NOMO-1 treated with dmso at 0.1 percent for 144 hours (cell line): Measurements from ENCODE around the gene BIRC7.
A peak's percentile ranks its signal among the peaks of the same experiment; 100 is the strongest.

Experiments
- DNase-seq: peaks from one replicate; lab custom pipeline; 2025; ENCODE audit not compliant: unreplicated experiment; lab: John Stamatoyannopoulos, UW

The BIRC7 gene

DNA sequence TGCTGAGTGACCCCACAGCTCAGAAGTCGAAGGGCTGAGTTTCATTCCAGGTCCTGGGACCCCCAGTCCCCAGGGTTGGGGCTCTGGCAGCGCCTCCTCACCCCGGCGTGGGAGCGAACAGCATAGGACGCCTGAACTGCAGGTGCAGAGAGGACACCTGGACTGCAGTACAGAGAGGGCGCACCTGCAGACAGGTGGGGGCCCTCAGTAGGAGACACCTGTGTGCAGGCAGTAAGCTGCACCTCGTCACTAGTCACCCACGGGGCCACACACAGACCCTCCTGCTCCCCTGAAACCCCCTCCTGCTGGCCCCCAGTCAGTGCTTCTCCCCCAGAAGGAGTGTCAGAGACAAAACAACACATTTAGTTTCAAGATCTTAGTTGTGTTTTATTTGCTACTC is 27.1 kb downstream of the BIRC7 start:
- DNase-seq, result no peak

GRCh38 chr20:63264000-63264399 is 28.3 kb downstream of the BIRC7 start:
- no peak for DNase-seq

DNA sequence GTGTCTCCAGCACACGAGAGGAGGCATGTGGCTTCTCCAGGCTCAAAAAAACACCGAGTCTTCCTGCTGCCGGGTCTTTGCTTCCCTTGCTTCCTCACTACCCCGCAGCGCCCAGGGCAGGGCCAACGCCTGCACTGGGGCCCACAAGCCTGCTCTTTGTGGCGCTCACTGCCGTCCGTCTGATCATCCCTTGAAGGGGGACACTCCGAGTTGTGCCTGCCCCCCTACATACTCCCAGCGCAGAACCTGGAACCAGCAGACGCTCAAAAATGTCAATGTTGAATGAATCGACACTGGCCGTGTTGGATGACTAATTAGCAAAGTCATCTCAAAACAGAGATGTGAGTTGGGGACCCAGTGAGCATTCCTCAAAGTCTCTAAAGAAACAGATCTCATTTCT is 28.8 kb downstream of the BIRC7 start:
- DNase-seq, result no peak

GRCh38 chr20:63265891-63266515 is 30.3 kb downstream of the BIRC7 start:
- DNase-seq, result no peak

- DNase-seq, result no peak
These were observed 32.0 kb downstream of the BIRC7 start for GRCh38 chr20:63267691-63268090.

DNA sequence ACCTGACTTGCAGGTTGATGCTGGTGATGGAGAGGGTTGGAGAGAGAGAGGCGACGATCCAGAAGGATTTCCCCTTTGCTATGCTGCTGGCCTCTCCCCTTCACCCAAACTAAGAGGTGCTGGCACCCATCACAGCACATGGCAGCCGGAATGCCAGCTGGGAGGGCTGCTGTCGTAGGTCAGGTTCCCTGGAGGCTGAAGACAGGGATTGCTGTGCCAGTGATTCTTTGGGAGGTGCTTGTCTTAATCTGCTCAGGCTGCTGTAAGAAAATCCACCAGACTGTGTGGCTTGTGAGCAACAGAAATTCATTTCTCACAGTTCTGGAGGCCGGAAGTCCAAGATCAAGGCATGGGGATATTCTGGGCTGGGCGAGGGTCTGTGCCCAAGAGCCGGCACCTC is 32.6 kb downstream of the BIRC7 start:
- no peak for DNase-seq

- DNase-seq, result no peak
These were observed 33.1 kb downstream of the BIRC7 start for GRCh38 chr20:63268671-63269439.

GRCh38 chr20:63269724-63270123 is 34.0 kb downstream of the BIRC7 start:
- no peak for DNase-seq

DNA sequence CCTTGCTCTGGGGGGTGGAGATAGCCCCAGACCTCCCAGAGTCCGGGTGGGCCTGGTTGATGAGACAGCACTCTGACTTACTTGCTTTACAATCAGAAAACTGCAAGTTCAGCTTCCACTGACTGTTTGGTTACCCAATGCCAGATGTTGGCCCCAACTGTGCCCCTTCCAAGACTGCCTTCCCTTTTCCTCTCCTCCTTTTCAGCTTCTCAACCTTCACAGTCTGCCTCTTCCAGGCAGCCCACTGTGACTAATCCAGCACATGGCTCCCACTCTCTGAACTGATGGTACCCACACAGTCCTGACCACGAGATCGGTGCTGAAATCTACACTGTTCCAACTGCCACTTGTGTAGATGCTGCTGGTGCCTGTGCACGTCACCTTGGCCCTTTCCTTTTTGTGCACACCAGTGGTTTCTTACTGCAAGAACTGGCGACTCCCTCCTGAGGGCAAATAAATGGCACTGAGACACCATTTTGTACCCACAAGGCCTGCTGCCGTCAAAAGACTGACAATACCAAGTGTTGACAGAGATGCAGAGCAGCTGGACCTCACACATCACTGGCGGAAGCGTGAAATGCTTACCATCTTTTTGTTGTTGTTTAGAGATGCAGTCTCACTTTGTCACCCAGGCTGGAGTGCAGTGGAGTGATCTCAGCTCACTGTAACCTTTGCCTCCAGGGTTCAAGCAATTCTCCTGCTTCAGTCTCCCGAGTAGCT is 35.1 kb downstream of the BIRC7 start:
- DNase-seq, result no peak

DNA sequence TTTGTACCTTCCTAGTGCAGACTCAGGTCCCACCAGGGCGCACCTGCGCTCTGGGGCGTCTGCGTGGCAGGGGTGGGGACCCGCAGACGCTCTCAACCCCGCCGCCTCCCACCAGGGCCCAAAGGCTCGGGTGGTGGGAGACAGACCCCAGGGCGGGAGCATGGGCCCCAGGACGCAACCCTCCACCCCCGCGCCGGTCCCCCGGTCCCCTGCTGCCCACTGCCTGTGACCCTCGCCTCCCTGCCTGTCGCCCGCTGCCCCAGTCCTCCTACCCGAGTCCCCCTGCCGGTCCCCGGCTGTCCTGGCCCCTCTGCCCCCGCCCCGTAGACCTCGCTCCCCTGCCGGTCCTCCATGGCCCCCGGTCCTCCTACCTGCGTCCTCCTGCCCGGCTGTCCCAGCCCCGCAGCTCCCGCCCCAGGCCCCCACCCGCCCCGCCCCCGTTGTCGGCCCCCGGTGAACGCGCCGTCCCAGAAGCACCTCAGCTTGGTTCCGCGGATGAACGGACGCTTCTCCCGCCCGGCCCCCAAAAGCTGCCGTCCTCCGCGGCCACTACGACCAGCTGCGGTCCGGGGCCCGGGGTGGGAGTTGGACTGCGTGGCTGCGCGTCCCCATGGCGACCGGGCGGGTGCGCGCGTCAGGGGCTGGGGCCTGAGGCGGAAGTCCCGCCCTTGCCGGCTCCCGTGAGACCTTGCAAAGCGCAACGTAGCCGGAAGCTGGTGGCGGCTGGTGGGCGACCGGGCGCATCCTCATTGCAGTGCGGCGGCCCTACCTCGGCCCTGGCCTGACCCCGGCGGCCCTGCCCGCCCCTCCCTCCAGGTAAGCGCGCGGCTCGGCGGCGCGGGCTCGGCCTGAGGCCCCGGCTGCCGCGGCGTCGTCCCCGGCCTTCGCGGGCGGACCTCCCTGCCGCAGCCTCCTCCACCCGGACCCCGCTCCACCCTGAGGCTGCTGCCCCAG is 36.7 kb downstream of the BIRC7 start, which contains the start of gene ARFGAP1:
Gene ARFGAP1, plus strand, starts transcription at position 709 of the 954 bp plus-strand sequence. CDS start 2,768 bp downstream, outside the sequence.
- DNase-seq, result peak; percentile 85

- DNase-seq, result no peak
These were observed 37.4 kb downstream of the BIRC7 start for GRCh38 chr20:63273059-63273579.

DNA sequence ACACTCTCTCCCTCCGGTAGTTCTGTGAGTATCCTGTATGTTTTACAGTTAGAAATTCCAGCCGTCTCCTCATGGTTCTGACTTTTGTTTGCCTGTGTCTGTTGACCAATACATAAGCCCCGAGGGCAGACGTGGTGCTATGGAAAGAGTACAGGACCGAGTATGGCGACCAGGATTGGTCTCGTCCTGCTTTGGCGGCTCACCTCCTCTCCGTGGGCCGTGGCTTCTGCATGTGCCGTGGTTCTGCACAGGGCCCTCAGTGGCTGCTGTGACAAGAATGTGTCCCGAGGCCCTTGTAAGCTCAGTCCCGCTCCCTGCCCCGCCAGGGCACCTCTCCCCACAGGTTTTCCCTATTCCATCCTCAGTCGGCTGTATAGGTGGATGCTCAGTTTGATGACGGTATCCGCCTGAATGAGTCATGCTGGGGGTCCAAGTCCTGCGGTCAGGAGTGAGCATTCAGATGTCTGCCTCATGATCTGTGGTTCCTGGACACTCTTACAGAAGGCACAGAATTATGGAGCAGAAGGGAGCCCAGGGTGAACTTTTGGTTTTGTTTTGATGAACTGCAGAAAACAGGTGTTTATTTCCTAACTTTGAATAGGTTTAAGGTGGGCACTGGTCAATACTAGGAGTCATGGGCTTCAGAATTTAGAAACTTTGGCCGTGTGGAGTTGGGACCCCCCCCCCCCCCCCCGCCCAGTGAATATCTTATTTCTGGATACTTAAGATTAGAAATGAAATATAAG is 38.1 kb downstream of the BIRC7 start:
- no peak for DNase-seq

GRCh38 chr20:63274381-63275228 is 38.9 kb downstream of the BIRC7 start:
- DNase-seq, result no peak

DNA sequence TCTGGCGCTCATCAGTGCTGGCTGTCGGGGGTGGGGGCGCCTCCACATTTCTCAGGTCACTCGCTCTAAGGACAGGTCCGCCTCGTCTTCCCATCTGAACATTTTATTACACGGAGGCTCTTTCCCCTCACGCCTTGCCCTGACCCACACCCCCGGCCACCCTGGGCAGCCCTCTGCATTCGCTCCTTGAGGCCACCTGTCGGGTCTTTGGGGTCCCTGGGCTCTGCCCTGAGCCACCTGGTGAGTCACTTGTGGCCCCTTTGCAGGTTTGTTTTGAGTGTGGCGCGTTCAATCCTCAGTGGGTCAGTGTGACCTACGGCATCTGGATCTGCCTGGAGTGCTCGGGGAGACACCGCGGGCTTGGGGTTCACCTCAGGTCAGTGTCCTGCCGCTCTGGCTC is 40.1 kb downstream of the BIRC7 start:
- no peak for DNase-seq

DNA sequence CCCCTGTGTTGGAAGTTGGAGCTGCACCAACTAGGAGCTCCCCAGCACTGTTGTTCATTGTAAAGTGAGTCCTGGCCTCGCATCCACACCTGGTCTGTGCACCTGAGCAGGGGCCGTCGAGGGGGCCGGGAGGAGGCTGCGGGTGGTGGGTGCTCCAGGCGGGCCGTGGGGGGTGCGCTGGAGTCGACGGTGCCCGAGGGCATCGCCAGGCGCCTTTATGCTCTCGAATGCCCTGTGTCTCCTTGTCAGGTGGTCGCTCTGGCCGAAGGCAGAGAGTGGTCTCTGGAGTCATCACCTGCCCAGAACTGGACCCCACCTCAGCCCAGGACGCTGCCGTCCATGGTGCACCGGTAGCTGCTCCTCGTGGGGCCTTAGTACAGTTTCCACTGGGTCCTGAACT is 41.3 kb downstream of the BIRC7 start:
- no peak for DNase-seq

- DNase-seq, result no peak
These were observed 42.0 kb downstream of the BIRC7 start for GRCh38 chr20:63277466-63278272.

DNA sequence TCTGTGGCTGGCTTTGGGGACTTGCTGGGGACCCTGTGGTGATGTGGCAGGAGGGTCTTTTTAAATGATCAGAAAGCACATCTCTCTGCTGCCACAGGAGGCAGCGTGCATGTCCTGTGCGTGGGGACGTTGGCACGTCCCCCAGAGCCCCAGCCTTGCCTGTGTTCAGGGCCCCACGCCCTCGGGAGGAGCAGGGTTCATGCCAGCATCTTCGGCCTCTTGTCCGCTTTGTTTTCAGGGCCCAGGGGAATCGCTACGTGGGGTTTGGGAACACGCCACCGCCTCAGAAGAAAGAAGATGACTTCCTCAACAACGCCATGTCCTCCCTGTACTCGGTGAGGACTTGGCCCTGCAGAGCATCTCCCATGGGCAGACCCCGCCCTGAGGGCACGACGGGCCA is 43.0 kb downstream of the BIRC7 start:
- no peak for DNase-seq

GRCh38 chr20:63279931-63280330 is 44.2 kb downstream of the BIRC7 start:
- DNase-seq, result no peak
